GM12872 (cell line): ENCODE data around the gene LMNA.

Experiments
- CTCF ChIP-seq: IDR thresholded peaks from 3 replicates; pipeline ENCODE4 v1.5.1; 2011; ENCODE audit warnings: low read depth, mild to moderate bottlenecking, low read length, moderate library complexity; ENCODE audit not compliant: insufficient read depth

The LMNA gene

GRCh38 chr1:156146769-156147405, 32.4 kb downstream of the LMNA start:
- no peak for TF ChIP-seq CTCF

GRCh38 chr1:156148216-156148615, 33.7 kb downstream of the LMNA start:
- no peak for TF ChIP-seq CTCF

- no peak for TF ChIP-seq CTCF
Measured at GRCh38 chr1:156149374-156150332, 35.1 kb downstream of the LMNA start.

- no peak for TF ChIP-seq CTCF
Measured at GRCh38 chr1:156150333-156151011, 36.0 kb downstream of the LMNA start.

GRCh38 chr1:156151093-156151688, 36.7 kb downstream of the LMNA start:
- no peak for TF ChIP-seq CTCF

- TF ChIP-seq CTCF: no peak
Measured at GRCh38 chr1:156152628-156153027, 38.1 kb downstream of the LMNA start.

GRCh38 chr1:156153362-156153761, 38.9 kb downstream of the LMNA start, which contains the start of gene SEMA4A:
SEMA4A (plus strand) TSS chr1:156153585; CDS start chr1:156154579, 994 bp downstream.
- no peak for TF ChIP-seq CTCF
